Activated CD8-positive, alpha-beta T cell treated with anti-CD3 and anti-CD28 coated beads, Interleukin-2, amount 10 ng/mL, durations not matched to agents 7 days and 5 days (primary cell): ENCODE measurements around the gene DMAC2L. TPM values are rescaled to one million over a fixed set of nuclear protein-coding genes. Genes with fewer than 3 reads are reported as not detected.
A peak's percentile ranks its signal among the peaks of the same experiment; 100 is the strongest.
"Not testable (repeated sequence)": the region's sequence is repeated elsewhere in the genome, so short reads cannot be mapped to it uniquely, and the experiment has no call there.

Experiments used
- ATAC-seq: fragments of 150-1000 bp; cut with Tn5 transposase; one replicate; pipeline ENCODE4 v1.10.0; 2021; ENCODE audit warnings: moderate library complexity
- CTCF ChIA-PET: fragments of 350-600 bp; sonication (Branson Sonifier 250); formaldehyde crosslinking; loops from one replicate; lab custom pipeline; 2021; ENCODE audit warnings: antibody characterized with exemption; lab: Charles Lee
- POLR2A ChIA-PET: fragments of 350-600 bp; sonication (Branson Sonifier 250); formaldehyde crosslinking; loops from one replicate; lab custom pipeline; 2021; ENCODE audit warnings: antibody characterized with exemption; lab: Charles Lee
- DNase-seq: peaks from one replicate; pipeline ENCODE4 v3.0.0-alpha.2; 2020
- H3K27ac Mint-ChIP-seq: one replicate; pipeline ENCODE4 v1.8.0; 2021; ENCODE audit warnings: mild to moderate bottlenecking, mixed read lengths
- H3K27me3 Mint-ChIP-seq: one replicate; pipeline ENCODE4 v1.8.0; 2021; ENCODE audit warnings: low read depth, mixed read lengths
- H3K36me3 Mint-ChIP-seq: one replicate; pipeline ENCODE4 v1.8.0; 2021; ENCODE audit warnings: low read depth, mixed read lengths
- H3K4me1 Mint-ChIP-seq: one replicate; pipeline ENCODE4 v1.8.0; 2021; ENCODE audit warnings: low read depth, mixed read lengths
- H3K4me3 Mint-ChIP-seq: one replicate; pipeline ENCODE4 v1.8.0; 2021; ENCODE audit warnings: mild to moderate bottlenecking, mixed read lengths
- H3K9me3 Mint-ChIP-seq: one replicate; pipeline ENCODE4 v1.8.0; 2022; ENCODE audit warnings: mixed read lengths; ENCODE audit not compliant: insufficient read depth
- total RNA-seq, 2 experiments: library from RNA; stranded (reverse); gene quantifications; one replicate each; pipeline ENCODE4 v1.2.3, GENCODE V29; 2021

Gene DMAC2L
- total RNA-seq, 2 experiments from 2014 or later = 14.9 to 18.6 TPM

- CTCF ChIA-PET = no interaction called here
- no peaks in the 10 kb centered on the region for H3K27me3 Mint-ChIP-seq
- H3K27ac Mint-ChIP-seq = no peak overlapping the region
- no peak overlapping the region for H3K4me3 Mint-ChIP-seq
- peaks cover 25% of the 10 kb centered on the region for H3K36me3 Mint-ChIP-seq
- H3K9me3 Mint-ChIP-seq = no peaks in the 10 kb centered on the region
- H3K4me1 Mint-ChIP-seq = peaks cover 7% of the 10 kb centered on the region
- POLR2A ChIA-PET = no interaction called here
- ATAC-seq (no peak), DNase-seq (no peak)
Observed at GRCh38 chr14:50303744-50304471, 8.2 kb upstream of the DMAC2L start.

- Mint-ChIP-seq H3K27ac (no peak overlapping the region), H3K4me1 (peaks cover 27% of the 10 kb centered on the region), H3K27me3 (no peaks in the 10 kb centered on the region), H3K4me3 (no peak overlapping the region), H3K9me3 (no peaks in the 10 kb centered on the region), H3K36me3 (peaks cover 14% of the 10 kb centered on the region)
- DNase-seq = no peak
- POLR2A ChIA-PET = no interaction called here
- no peak for ATAC-seq
- CTCF ChIA-PET = interaction anchor here (0.8 kb wide), 1 partner anchor 12 kb away, joined by 5 read pairs; no protein-coding TSS in a partner anchor
Observed at GRCh38 chr14:50308363-50308915, 3.7 kb upstream of the DMAC2L start.

GRCh38 chr14:50310445-50310844 lies 1.7 kb upstream of the DMAC2L start:
- Mint-ChIP-seq H3K36me3 (peaks cover 26% of the 10 kb centered on the region), H3K4me1 (peaks cover 37% of the 10 kb centered on the region), H3K4me3 (peak overlapping the region; percentile 15), H3K27ac (no peak overlapping the region), H3K27me3 (no peaks in the 10 kb centered on the region), H3K9me3 (peaks cover 10% of the 10 kb centered on the region)
- DNase-seq (no peak), ATAC-seq (no peak)
- POLR2A ChIA-PET = interaction anchor here (2.7 to 2.8 kb wide), 2 partner anchors 11 to 53 kb away, joined by 14 to 25 read pairs; no protein-coding TSS in a partner anchor
- CTCF ChIA-PET = interaction anchor here (1.1 to 3.0 kb wide), 3 partner anchors 10 to 458 kb away, joined by 4 to 50 read pairs (median 13); partner anchors contain the start of genes MAP4K5 and NEMF

GRCh38 chr14:50311337-50311971 lies 670 bp upstream of the DMAC2L start:
- ChIA-PET CTCF (interaction anchor here (0.9 to 3.0 kb wide), 7 partner anchors 9 to 459 kb away, joined by 3 to 50 read pairs (median 3); partner anchors contain the start of genes MAP4K5 and NEMF), POLR2A (interaction anchor here (0.8 to 2.8 kb wide), 8 partner anchors 10 to 691 kb away, joined by 3 to 25 read pairs (median 4); partner anchors contain the start of genes MGAT2, NIN, RPL36AL and VCPKMT)
- Mint-ChIP-seq H3K4me3 (peak overlapping the region; percentile 95), H3K9me3 (peaks cover 10% of the 10 kb centered on the region), H3K27ac (peak overlapping the region; percentile 98), H3K27me3 (no peaks in the 10 kb centered on the region), H3K4me1 (peaks cover 43% of the 10 kb centered on the region), H3K36me3 (peaks cover 33% of the 10 kb centered on the region)
- no peak for DNase-seq
- no peak for ATAC-seq

- H3K36me3 Mint-ChIP-seq = peaks cover 33% of the 10 kb centered on the region
- no peak for DNase-seq
- H3K4me3 Mint-ChIP-seq = peak overlapping the region; percentile 95
- POLR2A ChIA-PET = interaction anchor here (0.6 to 2.8 kb wide), 8 partner anchors 9 to 548 kb away, joined by 3 to 25 read pairs (median 4); partner anchors contain the start of gene VCPKMT
- no peaks in the 10 kb centered on the region for H3K27me3 Mint-ChIP-seq
- peak; percentile 47 for ATAC-seq
- peak overlapping the region; percentile 98 for H3K27ac Mint-ChIP-seq
- H3K9me3 Mint-ChIP-seq = peaks cover 10% of the 10 kb centered on the region
- CTCF ChIA-PET = interaction anchor here (0.9 to 3.0 kb wide), 7 partner anchors 8 to 548 kb away, joined by 3 to 50 read pairs (median 3); partner anchors contain the start of genes MAP4K5 and NEMF
- peaks cover 44% of the 10 kb centered on the region for H3K4me1 Mint-ChIP-seq
Observed at GRCh38 chr14:50312734-50313054, 570 bp downstream of the DMAC2L start.

GRCh38 chr14:50314098-50314497 lies 2.0 kb downstream of the DMAC2L start:
- Mint-ChIP-seq H3K4me1 (peaks cover 40% of the 10 kb centered on the region), H3K36me3 (peaks cover 31% of the 10 kb centered on the region), H3K9me3 (peaks cover 10% of the 10 kb centered on the region)
- ATAC-seq, CTCF ChIA-PET, DNase-seq, POLR2A ChIA-PET, H3K27ac Mint-ChIP-seq, H3K27me3 Mint-ChIP-seq, H3K4me3 Mint-ChIP-seq: not testable (repeated sequence)

- Mint-ChIP-seq H3K27me3 (no peaks in the 10 kb centered on the region), H3K9me3 (peaks cover 10% of the 10 kb centered on the region), H3K4me3 (no peak overlapping the region), H3K36me3 (peaks cover 31% of the 10 kb centered on the region), H3K27ac (no peak overlapping the region), H3K4me1 (peaks cover 24% of the 10 kb centered on the region)
- DNase-seq = no peak
- ChIA-PET POLR2A (interaction anchor here (0.7 kb wide), 1 partner anchor 437 kb away, joined by 4 read pairs; no protein-coding TSS in a partner anchor), CTCF (interaction anchor here (0.6 to 2.7 kb wide), 6 partner anchors 10 to 214 kb away, joined by 3 to 8 read pairs (median 3); partner anchors contain the start of gene MAP4K5)
- ATAC-seq = no peak
Observed at GRCh38 chr14:50318031-50318626, 6.0 kb downstream of the DMAC2L start.

GRCh38 chr14:50319293-50319692 lies 7.2 kb downstream of the DMAC2L start:
- no peak for ATAC-seq
- peaks cover 2% of the 10 kb centered on the region for H3K9me3 Mint-ChIP-seq
- H3K36me3 Mint-ChIP-seq = peaks cover 27% of the 10 kb centered on the region
- H3K27ac Mint-ChIP-seq = no peak overlapping the region
- ChIA-PET CTCF (interaction anchor here (0.9 to 2.7 kb wide), 6 partner anchors 9 to 213 kb away, joined by 3 to 31 read pairs (median 12); partner anchors contain the start of genes CDKL1 and MAP4K5), POLR2A (no interaction called here)
- H3K4me1 Mint-ChIP-seq = peaks cover 13% of the 10 kb centered on the region
- no peaks in the 10 kb centered on the region for H3K27me3 Mint-ChIP-seq
- DNase-seq = no peak
- no peak overlapping the region for H3K4me3 Mint-ChIP-seq

GRCh38 chr14:50319721-50320120 lies 7.6 kb downstream of the DMAC2L start:
- H3K9me3 Mint-ChIP-seq = no peaks in the 10 kb centered on the region
- peaks cover 28% of the 10 kb centered on the region for H3K36me3 Mint-ChIP-seq
- H3K4me3 Mint-ChIP-seq = no peak overlapping the region
- ChIA-PET POLR2A (no interaction called here), CTCF (interaction anchor here (0.6 to 2.7 kb wide), 16 partner anchors 8 to 550 kb away, joined by 3 to 50 read pairs (median 12); partner anchors contain the start of genes CDKL1, DMAC2L, L2HGDH and MAP4K5)
- no peaks in the 10 kb centered on the region for H3K27me3 Mint-ChIP-seq
- DNase-seq = no peak
- ATAC-seq = no peak
- no peak overlapping the region for H3K27ac Mint-ChIP-seq
- peaks cover 12% of the 10 kb centered on the region for H3K4me1 Mint-ChIP-seq

- DNase-seq (no peak), ATAC-seq (no peak)
- Mint-ChIP-seq H3K27ac (no peak overlapping the region), H3K4me1 (peaks cover 12% of the 10 kb centered on the region), H3K4me3 (no peak overlapping the region), H3K27me3 (no peaks in the 10 kb centered on the region), H3K36me3 (peaks cover 30% of the 10 kb centered on the region), H3K9me3 (no peaks in the 10 kb centered on the region)
- POLR2A ChIA-PET = interaction anchor here (1.2 to 2.1 kb wide), 2 partner anchors 8 to 43 kb away, joined by 6 to 14 read pairs; partner anchors contain the start of genes DMAC2L and L2HGDH
- CTCF ChIA-PET = interaction anchor here (0.6 to 2.7 kb wide), 47 partner anchors 9 to 551 kb away, joined by 3 to 50 read pairs (median 5); partner anchors contain the start of genes CDKL1, DMAC2L, L2HGDH and MAP4K5
Observed at GRCh38 chr14:50320283-50320682, 8.2 kb downstream of the DMAC2L start.
